Daoy (cell line): Measurements from ENCODE around the gene FBXO4. TPM values are rescaled to one million over a fixed set of nuclear protein-coding genes. Genes with fewer than 3 reads are reported as not detected.

Experiments
- DNase-seq: peaks from one replicate; pipeline ENCODE4 v3.0.0-alpha.2; 2015; ENCODE audit warnings: low read depth
- total RNA-seq: library from RNA; depleted of rRNA; stranded (reverse); fragments of >200 nt; shearing (Covaris generic); gene quantifications from 2 replicates; pipeline ENCODE4 v1.2.3, GENCODE V29; 2014; rRNA removed

The FBXO4 gene
- 9.8 and 14.8 TPM in 2 replicates for total RNA-seq

DNA sequence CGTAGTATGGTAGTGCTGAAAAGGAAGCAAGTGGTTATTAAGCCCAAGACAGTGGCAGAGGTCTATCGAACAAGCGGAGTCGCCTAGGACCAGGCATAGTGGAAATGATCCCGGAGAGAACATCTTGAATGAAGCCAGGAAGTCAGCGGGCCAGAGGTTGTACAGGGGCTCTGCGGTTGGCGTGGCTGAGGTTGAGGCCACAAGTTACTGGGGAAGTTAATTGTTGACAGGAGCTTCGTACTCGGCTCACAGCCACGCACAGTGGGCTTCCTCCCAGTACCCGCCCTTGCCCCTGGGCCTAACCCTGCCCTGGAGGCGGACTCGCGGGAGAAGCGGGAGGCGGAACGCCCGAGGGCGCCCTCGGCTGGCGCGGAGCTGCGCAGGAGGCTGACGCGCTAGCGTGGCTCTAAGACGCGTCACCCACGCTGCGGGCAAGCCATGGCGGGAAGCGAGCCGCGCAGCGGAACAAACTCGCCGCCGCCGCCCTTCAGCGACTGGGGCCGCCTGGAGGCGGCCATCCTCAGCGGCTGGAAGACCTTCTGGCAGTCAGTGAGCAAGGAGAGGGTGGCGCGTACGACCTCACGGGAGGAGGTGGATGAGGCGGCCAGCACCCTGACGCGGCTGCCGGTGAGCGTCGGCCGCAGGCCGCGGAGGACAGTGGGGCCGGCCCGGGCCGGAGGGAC, at the start of gene FBXO4:
TSS of gene FBXO4 (plus strand) at position 410 of the 683 bp plus-strand sequence. CDS start at position 439, 29 bp downstream.
- DNase-seq, result peak; percentile 86

GRCh38 chr5:41876678-41877077, 48.4 kb upstream of the FBXO4 start:
- DNase-seq, result no peak

DNA sequence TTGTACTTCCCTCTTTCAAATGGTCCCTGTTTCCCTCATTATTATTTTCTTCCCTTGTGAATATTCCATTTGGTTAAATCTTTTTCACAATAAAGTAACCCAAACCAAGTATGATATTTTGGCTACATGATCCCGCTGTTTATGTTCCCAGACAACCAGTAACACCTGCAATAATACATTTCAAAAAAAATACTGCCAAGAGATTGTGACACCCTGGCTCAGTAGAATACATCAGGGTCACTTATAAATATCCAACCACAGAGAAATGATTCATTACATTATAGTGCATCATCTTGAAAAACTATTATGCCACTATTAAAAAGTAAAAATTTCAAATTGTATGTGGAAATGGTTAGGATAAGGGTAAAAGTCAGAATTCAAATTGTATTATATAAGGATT, 47.7 kb upstream of the FBXO4 start:
- no peak for DNase-seq

- no peak for DNase-seq
Measured at GRCh38 chr5:41878173-41878572, 46.9 kb upstream of the FBXO4 start.

GRCh38 chr5:41878643-41879478, 46.2 kb upstream of the FBXO4 start:
- no peak for DNase-seq

GRCh38 chr5:41882765-41883164, 42.3 kb upstream of the FBXO4 start:
- DNase-seq, result no peak

- no peak for DNase-seq
Measured at GRCh38 chr5:41883243-41883642, 41.8 kb upstream of the FBXO4 start.

GRCh38 chr5:41883936-41884335, 41.1 kb upstream of the FBXO4 start:
- no peak for DNase-seq

DNA sequence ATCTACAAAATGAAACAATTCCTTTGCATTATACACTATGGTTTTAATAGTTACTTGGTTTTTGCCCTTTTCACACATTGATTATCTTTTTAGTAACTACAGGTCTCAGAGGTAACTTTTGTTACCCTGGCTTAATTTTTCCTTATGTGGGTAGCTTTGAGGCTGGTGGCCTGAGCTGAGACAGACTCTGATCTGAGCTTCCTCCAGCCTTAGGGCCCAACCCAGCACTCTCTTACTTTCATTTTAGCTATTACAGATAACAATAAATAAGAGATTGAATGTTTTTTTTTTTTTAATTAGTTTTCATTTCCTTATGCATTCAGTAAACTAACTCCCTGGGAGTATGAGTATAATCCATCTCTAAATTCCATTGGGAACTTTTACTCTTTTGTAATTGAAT, 39.8 kb upstream of the FBXO4 start:
- no peak for DNase-seq

DNA sequence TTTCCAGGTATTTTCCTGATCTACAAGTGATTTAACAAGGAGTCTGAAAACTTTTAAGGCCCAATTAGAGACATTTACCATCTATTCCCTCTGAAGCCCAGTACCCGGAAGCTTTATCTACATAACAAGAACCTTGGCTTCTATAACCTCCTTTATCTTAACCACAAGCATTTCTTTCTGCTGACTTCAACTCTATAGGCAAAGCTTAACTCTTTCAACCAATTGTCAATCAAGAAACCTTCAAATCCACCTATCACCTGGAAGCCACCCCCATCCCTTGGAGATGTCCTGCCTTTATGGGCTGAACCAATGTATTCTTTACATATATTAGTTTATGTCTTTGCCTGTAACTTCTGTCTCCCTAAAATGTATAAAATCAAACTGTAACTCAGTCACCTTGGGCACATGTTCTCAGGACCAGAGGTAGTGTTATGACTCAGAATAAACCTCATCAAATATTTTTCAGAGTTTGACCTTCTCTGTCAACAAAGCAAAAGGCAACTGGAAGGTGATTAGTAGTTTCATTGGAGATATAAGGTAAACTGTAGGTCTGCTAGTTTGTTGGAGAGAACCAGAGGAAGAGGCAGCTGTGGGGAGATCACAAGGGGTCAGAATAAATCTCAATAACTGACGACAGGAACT, 33.9 kb upstream of the FBXO4 start:
- no peak for DNase-seq

DNA sequence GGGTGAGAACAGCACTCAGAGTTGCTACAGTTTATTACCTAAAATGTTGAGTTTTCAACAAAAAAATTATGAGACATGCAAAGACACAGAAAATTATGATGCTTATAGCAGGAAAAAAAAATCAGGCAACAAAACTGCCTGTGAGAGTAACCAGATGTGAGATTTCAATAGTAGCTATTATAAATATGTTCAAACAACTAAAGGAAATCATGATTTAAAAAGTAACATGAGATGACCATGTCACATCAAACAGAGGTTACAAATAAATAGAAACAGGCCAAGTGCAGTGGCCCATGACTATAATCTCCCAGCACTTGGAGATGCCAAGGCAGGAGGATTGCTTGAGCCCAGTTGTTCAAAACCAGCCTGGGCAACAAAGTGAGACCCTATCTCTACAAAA, 33.0 kb upstream of the FBXO4 start:
- no peak for DNase-seq

GRCh38 chr5:41893074-41893851, 31.8 kb upstream of the FBXO4 start:
- no peak for DNase-seq

DNA sequence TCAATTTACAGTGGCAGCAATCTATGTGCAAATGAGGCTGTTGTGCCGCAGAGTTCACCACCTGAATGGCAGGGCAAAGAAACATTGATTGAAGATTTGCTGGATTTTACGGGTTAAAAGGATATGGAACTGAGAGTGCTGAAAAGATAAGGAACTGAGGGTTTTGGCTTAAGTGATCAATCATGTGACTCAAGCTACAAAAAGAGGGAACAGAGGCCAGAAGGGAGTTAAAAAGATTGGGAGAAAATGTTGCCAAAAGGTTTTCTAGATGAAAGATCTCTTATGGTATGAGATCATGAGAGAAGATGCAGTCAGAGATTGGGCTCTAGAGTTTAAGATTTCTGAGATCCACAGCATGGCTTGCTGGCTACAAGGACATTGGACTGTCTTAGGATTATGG, 28.9 kb upstream of the FBXO4 start:
- no peak for DNase-seq

DNA sequence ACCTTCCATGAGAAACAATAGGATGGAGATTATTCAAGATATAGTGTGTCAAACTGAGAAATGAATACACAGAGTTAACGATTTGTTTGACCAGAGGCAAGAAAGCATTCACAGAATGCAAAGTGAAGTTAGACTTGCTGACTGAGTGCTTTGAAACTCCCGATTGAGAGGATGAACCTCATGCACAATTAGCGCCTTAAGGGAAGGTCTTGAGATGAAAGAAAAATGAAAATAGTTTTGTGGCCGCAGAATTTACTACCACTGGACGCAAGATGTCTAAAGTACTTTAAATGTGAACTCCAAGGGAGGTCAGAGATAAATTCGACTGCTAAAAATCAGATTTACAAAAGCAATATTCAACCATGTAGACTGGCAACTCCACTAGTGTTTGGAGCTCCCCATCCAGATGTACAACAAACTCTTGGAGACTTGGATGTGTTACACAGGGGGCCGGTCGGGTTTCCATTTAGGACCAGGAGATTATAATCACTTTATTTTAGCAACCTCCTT, 21.6 kb upstream of the FBXO4 start:
- no peak for DNase-seq

DNA sequence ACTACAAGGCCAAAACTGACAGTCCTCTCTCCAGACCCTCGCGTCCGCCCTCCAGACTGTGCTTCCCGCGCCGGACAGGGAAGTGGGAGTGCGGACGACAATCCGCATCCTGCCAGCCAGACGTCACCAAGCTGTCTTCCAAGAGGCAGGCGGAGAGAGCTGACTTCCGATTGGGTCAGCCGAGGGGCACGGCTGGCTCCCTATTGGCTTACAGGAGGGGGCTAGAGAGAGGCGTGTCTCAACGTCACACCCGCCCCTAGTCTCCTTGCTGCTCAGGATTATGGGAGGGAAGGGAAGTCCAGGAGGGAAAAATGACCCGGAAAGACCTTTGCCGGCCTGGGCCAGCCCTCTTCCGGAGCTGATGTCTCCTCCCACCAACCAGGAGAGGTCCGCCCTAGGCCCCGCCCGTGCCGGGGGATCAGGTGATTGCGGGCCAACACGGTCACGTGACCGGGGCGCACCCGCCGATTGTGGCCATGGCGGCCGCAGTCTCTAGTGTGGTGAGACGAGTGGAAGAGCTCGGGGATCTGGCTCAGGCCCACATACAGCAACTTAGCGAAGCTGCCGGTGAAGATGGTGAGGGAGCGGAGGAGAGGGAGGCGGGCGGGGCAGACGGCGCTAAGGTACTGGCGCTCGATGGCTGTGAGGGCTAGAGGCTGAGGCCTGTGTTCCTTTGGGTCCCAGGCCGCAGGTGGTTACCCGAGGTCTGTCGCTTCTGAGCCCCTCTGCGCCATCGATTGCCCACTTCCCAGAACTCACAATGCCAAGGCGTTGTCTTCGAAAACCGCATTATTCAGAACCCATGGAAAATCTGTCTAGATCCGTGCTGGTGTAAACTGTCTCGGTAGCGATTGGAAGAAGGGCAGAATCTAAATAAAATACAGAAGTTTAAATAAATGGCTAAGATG, 20.9 kb upstream of the FBXO4 start, which contains the start of gene RIMOC1:
TSS of gene RIMOC1 (plus strand) at position 453 of the 908 bp plus-strand sequence. CDS start at position 477, 24 bp downstream.
- peak; percentile 98 for DNase-seq

DNA sequence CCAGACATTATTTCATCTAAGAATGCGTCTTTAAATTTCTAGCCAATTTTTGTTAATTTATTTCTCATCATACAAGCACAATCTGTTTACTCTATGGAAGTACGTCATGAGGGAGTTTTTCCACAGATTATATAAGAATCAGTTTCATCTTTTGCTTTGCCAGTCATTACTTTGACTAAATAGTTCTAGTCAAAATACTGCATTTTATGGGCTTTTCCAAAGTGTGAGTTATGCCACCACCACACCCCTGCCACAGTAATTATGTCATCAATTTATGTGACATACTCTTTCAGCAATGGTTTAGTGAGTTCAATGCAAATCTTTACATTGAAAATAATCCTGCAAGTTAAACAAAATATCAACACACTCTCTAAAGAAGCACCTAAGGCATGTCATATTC, 18.9 kb upstream of the FBXO4 start:
- DNase-seq, result no peak

DNA sequence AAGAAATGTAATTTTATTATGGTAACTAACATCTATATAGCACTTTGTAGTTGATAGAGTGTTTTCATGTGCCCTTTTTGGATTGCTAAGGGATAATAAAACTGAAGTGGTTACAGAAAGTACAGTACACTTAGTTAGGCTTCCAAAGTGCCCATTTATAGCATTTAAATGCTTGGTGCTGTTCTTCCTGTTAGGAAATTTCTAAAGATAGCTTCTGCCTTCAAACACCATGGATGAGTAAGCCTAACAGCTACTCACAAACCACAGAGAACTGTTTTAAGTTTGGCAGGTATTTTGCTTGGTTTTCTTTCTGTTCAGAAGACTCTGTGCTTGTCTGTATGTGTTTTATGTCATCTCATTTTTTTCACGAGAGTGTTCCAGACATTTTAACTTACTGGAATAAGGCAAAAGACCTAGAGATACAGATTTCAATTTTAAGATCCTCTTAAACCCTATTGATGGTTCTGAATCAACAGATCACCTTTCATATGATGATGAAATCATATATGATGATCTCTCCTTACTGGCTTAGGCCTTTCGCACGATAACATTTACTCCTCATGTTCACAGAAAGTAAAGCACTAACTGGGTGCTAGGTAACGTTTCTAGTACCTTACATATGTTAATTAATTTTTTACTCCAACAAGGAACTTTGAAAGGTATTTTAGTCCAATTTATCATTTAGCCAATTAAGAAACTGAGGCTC, 16.6 kb upstream of the FBXO4 start:
- DNase-seq, result no peak

- DNase-seq, result no peak
Measured at GRCh38 chr5:41918105-41918504, 7.0 kb upstream of the FBXO4 start.

DNA sequence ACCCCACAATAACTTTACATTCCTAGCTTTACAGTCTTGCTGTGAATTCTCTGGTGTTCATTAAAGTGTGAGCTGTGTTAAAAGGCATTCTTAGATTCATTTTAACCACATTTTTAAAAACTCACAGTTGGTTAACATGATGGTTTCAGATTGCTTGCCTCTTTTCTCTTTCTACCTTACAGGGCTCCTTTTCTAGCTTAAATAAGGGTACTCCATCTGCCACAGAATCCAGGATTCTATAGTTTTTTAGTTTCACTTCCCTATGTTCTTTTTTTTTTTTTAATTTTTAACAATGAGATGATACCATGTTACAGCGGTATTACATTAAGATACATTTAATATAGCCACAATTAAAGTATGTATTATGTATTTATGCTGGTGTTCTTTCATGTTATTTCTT, 3.9 kb upstream of the FBXO4 start:
- no peak for DNase-seq

GRCh38 chr5:41921874-41922273, 3.2 kb upstream of the FBXO4 start:
- peak; percentile 47 for DNase-seq
